ENCODE measurements around the gene COA1. TPM values are rescaled to one million over a fixed set of nuclear protein-coding genes. Genes with fewer than 3 reads are reported as not detected.
"Not testable (repeated sequence)": the region's sequence is repeated elsewhere in the genome, so short reads cannot be mapped to it uniquely, and the experiment has no call there.

The COA1 gene
- polyA plus RNA-seq (ENCODE audit: low read depth in 6 of 6), result 100 to 1,000 TPM in 5 of 6 donors, 10 to 100 TPM in 1; 96.6 to 146 (median 107) TPM

- Mint-ChIP-seq H3K36me3 (peaks cover 0 to 4% of the 10 kb centered on the region in 2 donors), H3K9me3 (no peaks in the 10 kb centered on the region), H3K27ac (peak within 1 kb of the TSS; percentile 60 to 93 (median 90)), H3K27me3 (peaks cover 0 to 7% (median 6%) of the 10 kb centered on the region in 3 donors), H3K4me3 (peak within 1 kb of the TSS; percentile 88 to 99 (median 96)), H3K4me1 (peaks cover 21 to 39% (median 27%) of the 10 kb centered on the region in 3 donors)
- ATAC-seq (ENCODE audit: low read depth in 2 of 2), result peak; percentile 87 to 91
- peak; percentile 74 for DNase-seq
These were observed at the start of gene COA1 for GRCh38 chr7:43729214-43729923. Gene COA1 (minus strand): TSS chr7:43729523. CDS start chr7:43648614, 80,909 bp downstream.

DNA sequence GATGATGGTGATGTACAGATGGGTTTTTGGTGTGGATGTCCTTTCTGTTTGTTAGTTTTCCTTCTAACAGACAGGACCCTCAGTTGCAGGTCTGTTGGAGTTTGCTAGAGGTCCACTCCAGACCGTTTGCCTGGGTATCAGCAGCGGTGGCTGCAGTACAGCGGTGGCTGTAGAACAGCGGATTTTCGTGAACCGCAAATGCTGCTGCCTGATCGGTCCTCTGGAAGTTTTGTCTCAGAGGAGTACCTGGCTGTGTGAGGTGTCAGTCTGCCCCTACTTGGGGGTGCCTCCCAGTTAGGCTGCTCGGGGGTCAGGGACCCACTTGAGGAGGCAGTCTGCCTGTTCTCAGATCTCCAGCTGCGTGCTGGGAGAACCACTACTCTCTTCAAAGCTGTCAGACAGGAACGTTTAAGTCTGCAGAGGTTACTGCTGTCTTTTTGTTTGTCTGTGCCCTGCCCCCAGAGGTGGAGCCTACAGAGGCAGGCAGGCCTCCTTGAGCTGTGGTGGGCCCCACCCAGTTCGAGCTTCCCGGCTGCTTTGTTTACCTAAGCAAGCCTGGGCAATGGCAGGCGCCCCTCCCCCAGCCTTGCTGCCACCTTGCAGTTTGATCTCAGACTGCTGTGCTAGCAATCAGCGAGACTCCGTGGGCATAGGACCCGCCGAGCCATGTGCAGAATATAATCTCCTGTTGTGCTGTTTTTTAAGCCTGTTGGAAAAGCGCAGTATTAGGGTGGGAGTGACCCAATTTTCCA, 49.1 kb upstream of the COA1 start:
- not testable (repeated sequence) for H3K27me3 Mint-ChIP-seq; H3K36me3 Mint-ChIP-seq; H3K27ac Mint-ChIP-seq; H3K9me3 Mint-ChIP-seq; H3K4me1 Mint-ChIP-seq; DNase-seq; ATAC-seq (ENCODE audit: low read depth in 2 of 2)
- H3K4me3 Mint-ChIP-seq, result peak overlapping the region in 2 of 8 donors; percentile 21 to 22

DNA sequence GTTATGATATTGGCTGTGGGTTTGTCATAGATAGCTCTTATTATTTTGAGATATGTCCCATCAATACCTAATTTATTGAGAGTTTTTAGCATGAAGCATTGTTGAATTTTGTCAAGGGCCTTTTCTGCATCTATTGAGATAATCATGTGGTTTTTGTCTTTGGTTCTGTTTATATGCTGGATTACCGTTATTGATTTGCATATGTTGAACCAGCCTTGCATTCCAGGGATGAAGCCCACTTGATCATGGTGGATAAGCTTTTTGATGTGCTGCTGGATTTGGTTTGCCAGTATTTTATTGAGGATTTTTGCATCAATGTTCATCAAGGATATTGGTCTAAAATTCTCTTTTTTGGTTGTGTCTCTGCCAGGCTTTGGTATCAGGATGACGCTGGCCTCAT, 45.9 kb upstream of the COA1 start:
- not testable (repeated sequence) for H3K9me3 Mint-ChIP-seq; H3K4me1 Mint-ChIP-seq; H3K36me3 Mint-ChIP-seq; H3K27me3 Mint-ChIP-seq; H3K27ac Mint-ChIP-seq; H3K4me3 Mint-ChIP-seq; ATAC-seq (ENCODE audit: low read depth in 2 of 2); DNase-seq

GRCh38 chr7:43773268-43773667, 43.9 kb upstream of the COA1 start:
- H3K27me3 Mint-ChIP-seq; DNase-seq; ATAC-seq (ENCODE audit: low read depth in 2 of 2); H3K27ac Mint-ChIP-seq; H3K36me3 Mint-ChIP-seq; H3K4me1 Mint-ChIP-seq; H3K4me3 Mint-ChIP-seq; H3K9me3 Mint-ChIP-seq: not testable (repeated sequence)

DNA sequence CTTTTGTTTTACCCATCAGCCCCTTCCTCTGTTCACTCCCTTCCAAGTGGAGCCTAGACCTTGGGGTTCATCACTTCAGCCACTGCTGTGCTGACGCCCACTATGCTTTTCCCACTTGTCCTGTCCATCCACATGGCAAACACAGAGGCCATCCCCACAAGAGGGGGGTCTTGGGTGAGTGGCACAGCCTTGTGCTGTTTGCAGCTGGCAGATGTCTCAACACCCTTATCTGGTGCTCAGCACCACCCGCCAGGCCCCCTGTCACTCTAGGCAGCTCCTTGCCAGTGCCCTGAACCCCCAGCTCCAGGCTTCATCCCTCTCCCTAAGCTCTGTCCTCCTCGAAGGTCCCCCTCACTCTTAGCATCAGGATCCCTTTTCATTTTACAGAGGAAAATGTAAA, 42.2 kb upstream of the COA1 start:
- no peak for DNase-seq
- Mint-ChIP-seq H3K9me3 (peaks cover 0 to 7% (median 0%) of the 10 kb centered on the region in 7 donors), H3K36me3 (no peaks in the 10 kb centered on the region), H3K4me3 (no peak overlapping the region), H3K27me3 (no peaks in the 10 kb centered on the region), H3K27ac (peak overlapping the region in 2 of 6 donors; percentile 13 to 21), H3K4me1 (peaks cover 0 to 6% (median 0%) of the 10 kb centered on the region in 3 donors)
- no peak for ATAC-seq (ENCODE audit: low read depth in 2 of 2)

- Mint-ChIP-seq H3K36me3 (no peaks in the 10 kb centered on the region), H3K27me3 (no peaks in the 10 kb centered on the region), H3K27ac (peak overlapping the region in 1 of 6 donors; percentile 13), H3K9me3 (peaks cover 0 to 7% (median 0%) of the 10 kb centered on the region in 7 donors), H3K4me1 (peaks cover 0 to 6% (median 0%) of the 10 kb centered on the region in 3 donors), H3K4me3 (no peak overlapping the region)
- ATAC-seq (ENCODE audit: low read depth in 2 of 2) (no peak), DNase-seq (no peak)
These were observed 41.8 kb upstream of the COA1 start for GRCh38 chr7:43771128-43771527.

- Mint-ChIP-seq H3K9me3 (peaks cover 0 to 7% (median 0%) of the 10 kb centered on the region in 7 donors), H3K4me3 (no peak overlapping the region), H3K27me3 (no peaks in the 10 kb centered on the region), H3K36me3 (no peaks in the 10 kb centered on the region), H3K4me1 (peaks cover 0 to 6% (median under 1%) of the 10 kb centered on the region in 3 donors), H3K27ac (no peak overlapping the region)
- ATAC-seq (ENCODE audit: low read depth in 2 of 2), result no peak
- DNase-seq, result no peak
These were observed 40.6 kb upstream of the COA1 start for GRCh38 chr7:43769791-43770465.

DNA sequence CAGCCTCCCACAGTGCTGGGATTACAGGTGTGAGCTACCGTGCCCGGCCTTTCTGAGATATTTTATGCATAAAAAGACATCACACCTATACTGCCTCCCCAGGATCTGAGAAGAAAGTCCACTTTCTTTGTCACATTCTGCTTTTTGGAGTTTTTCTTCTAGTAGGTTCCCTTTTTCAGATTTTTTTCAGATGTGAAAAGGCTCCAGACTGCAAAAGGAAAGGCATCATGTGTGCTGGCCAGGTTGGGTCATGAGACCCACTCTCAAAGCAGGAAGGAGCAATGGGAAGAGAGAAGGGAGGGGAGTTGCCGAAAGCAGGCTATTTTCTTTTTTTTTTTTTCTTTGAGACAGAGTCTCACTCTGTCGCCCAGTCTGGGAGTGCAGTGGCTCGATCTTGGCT, 40.0 kb upstream of the COA1 start:
- no peaks in the 10 kb centered on the region for H3K27me3 Mint-ChIP-seq
- no peaks in the 10 kb centered on the region for H3K36me3 Mint-ChIP-seq
- DNase-seq (no peak), ATAC-seq (ENCODE audit: low read depth in 2 of 2) (no peak)
- peaks cover 0 to 5% (median 0%) of the 10 kb centered on the region in 7 donors for H3K9me3 Mint-ChIP-seq
- no peak overlapping the region for H3K27ac Mint-ChIP-seq
- H3K4me3 Mint-ChIP-seq, result no peak overlapping the region
- H3K4me1 Mint-ChIP-seq, result peaks cover 6 to 10% (median 7%) of the 10 kb centered on the region in 3 donors

DNA sequence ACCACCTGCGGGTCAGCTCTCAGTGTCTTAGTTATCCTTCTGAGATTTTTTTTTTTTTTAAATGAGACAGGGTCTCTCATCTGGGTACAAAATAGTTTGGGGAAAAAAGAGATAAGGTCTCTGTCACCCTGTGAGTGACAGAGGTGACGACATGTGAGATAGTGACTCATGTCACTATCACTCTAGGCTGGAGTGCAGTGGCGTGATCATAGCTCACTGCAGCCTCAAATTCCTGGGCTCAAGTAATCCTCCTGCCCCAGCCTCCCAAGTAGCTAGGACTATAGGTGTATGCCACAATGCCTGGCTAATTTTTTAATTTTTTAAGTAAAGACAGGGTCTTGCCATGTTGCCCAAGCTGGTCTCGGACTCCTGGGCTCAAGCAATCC, 39.6 kb upstream of the COA1 start:
- Mint-ChIP-seq H3K9me3 (peaks cover 0 to 5% (median 0%) of the 10 kb centered on the region in 7 donors), H3K4me1 (peaks cover 9 to 11% (median 10%) of the 10 kb centered on the region in 3 donors), H3K4me3 (no peak overlapping the region), H3K27ac (no peak overlapping the region), H3K36me3 (no peaks in the 10 kb centered on the region), H3K27me3 (no peaks in the 10 kb centered on the region)
- ATAC-seq (ENCODE audit: low read depth in 2 of 2), result no peak
- no peak for DNase-seq

DNA sequence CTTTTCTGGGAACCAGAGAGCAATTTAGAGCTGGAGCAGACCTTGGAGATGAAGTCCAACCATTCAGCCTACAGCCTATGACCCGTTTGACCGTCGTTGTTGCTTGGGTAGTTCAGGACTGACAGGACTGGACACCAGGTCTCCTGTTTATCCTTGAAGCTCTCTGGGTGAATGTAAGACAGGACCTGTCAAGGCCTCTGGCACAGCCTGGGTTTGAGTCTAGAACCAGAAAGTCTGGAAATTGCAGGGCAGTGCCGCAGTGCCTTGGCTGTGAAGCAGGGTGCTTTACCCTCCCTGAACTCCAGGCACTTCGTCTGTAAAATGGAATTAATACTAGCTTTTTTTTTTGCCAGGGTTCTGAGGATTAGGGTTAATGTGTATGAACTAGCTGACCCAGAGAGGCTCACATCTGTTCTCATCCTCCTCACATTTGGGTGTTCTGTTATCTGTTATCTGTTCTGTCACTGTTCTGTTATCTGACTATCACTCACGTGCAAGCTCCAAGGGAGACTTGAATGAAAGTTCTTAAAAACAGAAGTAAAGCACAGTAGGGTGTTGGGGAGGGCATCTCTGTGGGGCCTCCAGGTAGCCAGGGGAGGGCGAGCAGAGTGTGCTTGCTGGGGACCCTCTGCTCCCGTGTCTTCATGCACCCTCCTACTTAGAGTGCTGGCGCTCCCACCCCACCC, 39.0 kb upstream of the COA1 start:
- no peak for ATAC-seq (ENCODE audit: low read depth in 2 of 2)
- H3K27me3 Mint-ChIP-seq, result no peaks in the 10 kb centered on the region
- peaks cover 9 to 16% (median 11%) of the 10 kb centered on the region in 3 donors for H3K4me1 Mint-ChIP-seq
- H3K27ac Mint-ChIP-seq, result no peak overlapping the region
- peaks cover 0 to 3% (median 0%) of the 10 kb centered on the region in 7 donors for H3K9me3 Mint-ChIP-seq
- H3K4me3 Mint-ChIP-seq, result no peak overlapping the region
- H3K36me3 Mint-ChIP-seq, result no peaks in the 10 kb centered on the region
- DNase-seq, result no peak

GRCh38 chr7:43767311-43767710, 38.0 kb upstream of the COA1 start:
- ATAC-seq (ENCODE audit: low read depth in 2 of 2) (no peak), DNase-seq (no peak)
- Mint-ChIP-seq H3K27ac (peak overlapping the region in 2 of 6 donors; percentile 29 to 71), H3K36me3 (no peaks in the 10 kb centered on the region), H3K9me3 (peaks cover 0 to under 1% (median 0%) of the 10 kb centered on the region in 7 donors), H3K4me1 (peaks cover 9 to 20% (median 15%) of the 10 kb centered on the region in 3 donors), H3K27me3 (no peaks in the 10 kb centered on the region), H3K4me3 (no peak overlapping the region)

DNA sequence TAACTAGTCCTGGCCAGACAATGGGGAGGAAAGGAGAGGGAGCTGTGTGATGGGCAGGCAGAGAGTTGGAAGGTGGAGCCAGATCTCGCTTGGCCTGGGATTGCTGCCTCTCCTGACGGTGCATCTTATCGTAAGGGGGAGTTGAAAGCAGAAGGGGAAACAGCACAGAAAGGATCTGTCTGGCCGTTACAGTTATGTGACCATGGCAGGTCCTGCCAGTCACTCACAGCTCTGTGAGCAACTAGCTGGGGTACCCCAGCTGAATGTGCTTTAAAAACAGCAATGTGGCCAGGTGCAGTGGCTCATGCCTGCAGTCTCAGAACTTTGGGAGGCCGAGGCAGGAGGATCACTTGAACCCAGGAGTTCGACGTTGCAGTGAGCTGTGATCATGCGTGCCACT, 37.2 kb upstream of the COA1 start:
- peaks cover 0 to 4% (median 0%) of the 10 kb centered on the region in 3 donors for H3K27me3 Mint-ChIP-seq
- ATAC-seq (ENCODE audit: low read depth in 2 of 2) (no peak), DNase-seq (no peak)
- peaks cover 9 to 20% (median 12%) of the 10 kb centered on the region in 3 donors for H3K4me1 Mint-ChIP-seq
- H3K4me3 Mint-ChIP-seq, result no peak overlapping the region
- no peaks in the 10 kb centered on the region for H3K36me3 Mint-ChIP-seq
- H3K27ac Mint-ChIP-seq, result no peak overlapping the region
- H3K9me3 Mint-ChIP-seq, result no peaks in the 10 kb centered on the region

Data from naive B cell (primary cell).